GM12878 (cell line): Measurements from ENCODE around the gene ZNF652. TPM values are rescaled to one million over a fixed set of nuclear protein-coding genes. Genes with fewer than 3 reads are reported as not detected.

ENCODE experiments used
- BACH1 ChIP-seq: fragments of 450-650 bp; IDR thresholded peaks from 2 replicates; pipeline ENCODE4 v1.6.1; 2017; ENCODE audit warnings: mild to moderate bottlenecking, borderline replicate concordance
- CEBPB ChIP-seq, 2 experiments: fragments of 150-350 bp in 1 of 2; IDR thresholded peaks; 2 replicates each; pipeline ENCODE4 v1.6.1; 2012 to 2014; ENCODE audit warnings: low read depth in 2 of 2, low read length in 2 of 2, borderline replicate concordance in 1 of 2, inconsistent platforms in 1 of 2
- ETV6 ChIP-seq, 2 experiments: fragments of 450-650 bp in 1 of 2; IDR thresholded peaks in 1 of 2; conservative IDR thresholded peaks in 1 of 2; 2 replicates each; pipeline ENCODE4 v1.6.1; 2014; ENCODE audit warnings: antibody characterized with exemption in 1 of 2, borderline replicate concordance in 1 of 2, low read depth in 1 of 2, mild to moderate bottlenecking in 1 of 2, moderate library complexity in 1 of 2
- GATAD2B ChIP-seq: fragments of 450-650 bp; conservative IDR thresholded peaks from 2 replicates; pipeline ENCODE4 v1.6.1; 2017; ENCODE audit warnings: low read depth, mild to moderate bottlenecking, moderate library complexity
- IRF4 ChIP-seq: IDR thresholded peaks from 2 replicates; pipeline ENCODE4 v1.6.1; 2011; ENCODE audit warnings: low read depth, low read length
- LARP7 ChIP-seq: fragments of 450-650 bp; IDR thresholded peaks from 2 replicates; pipeline ENCODE4 v1.6.1; 2017; ENCODE audit warnings: mild to moderate bottlenecking
- MTA3 ChIP-seq: IDR thresholded peaks from 2 replicates; pipeline ENCODE4 v1.6.1; 2012; ENCODE audit warnings: low read length, inconsistent platforms, borderline replicate concordance
- NFYA ChIP-seq: IDR thresholded peaks from 2 replicates; pipeline ENCODE4 v1.6.1; 2011; ENCODE audit warnings: low read depth, mild to moderate bottlenecking, low read length, improper control_type of control experiment, borderline replicate concordance
- NRF1 ChIP-seq: conservative IDR thresholded peaks from 2 replicates; pipeline ENCODE4 v1.6.1; 2011; ENCODE audit warnings: mild to moderate bottlenecking, low read depth, low read length, improper control_type of control experiment
- SMARCA5 ChIP-seq: fragments of 450-650 bp; IDR thresholded peaks from 2 replicates; pipeline ENCODE4 v1.6.1; 2017; ENCODE audit warnings: mild to moderate bottlenecking
- SMC3 ChIP-seq: IDR thresholded peaks from 2 replicates; pipeline ENCODE4 v1.6.1; 2011; ENCODE audit warnings: low read length, improper control_type of control experiment, borderline replicate concordance
- SPI1 ChIP-seq: IDR thresholded peaks from 2 replicates; pipeline ENCODE4 v1.6.1; 2011; ENCODE audit warnings: low read depth, mild to moderate bottlenecking, low read length, moderate library complexity, borderline replicate concordance; ENCODE audit not compliant: insufficient read depth
- SUPT20H ChIP-seq: IDR thresholded peaks from 2 replicates; pipeline ENCODE4 v1.6.1; 2011; ENCODE audit warnings: low read depth, mild to moderate bottlenecking, low read length, moderate library complexity, borderline replicate concordance; ENCODE audit not compliant: control insufficient read depth
- WRNIP1 ChIP-seq: IDR thresholded peaks from 2 replicates; pipeline ENCODE4 v1.6.1; 2011; ENCODE audit warnings: low read depth, low read length, improper control_type of control experiment, borderline replicate concordance
- ZBED1 ChIP-seq: IDR thresholded peaks from 2 replicates; pipeline ENCODE4 v1.6.1; 2016; ENCODE audit warnings: borderline replicate concordance
- ZNF622 ChIP-seq: fragments of 450-650 bp; IDR thresholded peaks from 2 replicates; pipeline ENCODE4 v1.6.1; 2017; ENCODE audit warnings: mild to moderate bottlenecking, inconsistent platforms
- ZSCAN29 ChIP-seq: fragments of 450-650 bp; IDR thresholded peaks from 2 replicates; pipeline ENCODE4 v1.6.1; 2017; ENCODE audit warnings: mild to moderate bottlenecking, moderate library complexity
- ZZZ3 ChIP-seq: IDR thresholded peaks from 2 replicates; pipeline ENCODE4 v1.6.1; 2011; ENCODE audit warnings: low read depth; ENCODE audit not compliant: control insufficient read depth, insufficient read length
- polyA plus RNA-seq, 11 experiments: library from polyadenylated mRNA; depleted of rRNA in 4 of 11; unstranded in 6 of 11; stranded (reverse) in 5 of 11; fragments of >200 nt; fragmentation: Nextera tagmentation in 4 of 11; fragmentation: Illumina TruSeq in 1 of 11; extraction: Ambion mirVana in 4 of 11; extraction: Trizol in 1 of 11; gene quantifications; 1 replicate in 1 of 11; 2 replicates in 10 of 11; pipeline versions ENCODE4 v1.2.1 to v1.2.3, GENCODE V29; 2011 to 2016; ENCODE audit warnings: inconsistent platforms in 2 of 11, missing spikeins in 2 of 11, low read depth in 1 of 11
- total RNA-seq, 4 experiments: library from RNA; depleted of rRNA in 3 of 4; stranded (reverse); fragments of >200 nt in 3 of 4; fragmentation: Illumina TruSeq in 1 of 4; extraction: Trizol in 1 of 4; gene quantifications; 2 replicates each; pipeline versions ENCODE4 v1.2.1 to v1.2.3, GENCODE V29; 2013 to 2021
- TF ChIP-seq, protein P1 (sequence below): fragments of 450-650 bp; IDR thresholded peaks from 2 replicates; pipeline ENCODE4 v1.6.1; 2016; ENCODE audit warnings: mild to moderate bottlenecking, moderate library complexity, borderline replicate concordance
- TF ChIP-seq, protein P2 (sequence below): fragments of 450-650 bp; IDR thresholded peaks from 2 replicates; pipeline ENCODE4 v1.6.1; 2017; ENCODE audit warnings: antibody characterized with exemption, mild to moderate bottlenecking, moderate library complexity
- TF ChIP-seq, protein P3 (sequence below), 3 experiments: IDR thresholded peaks in 2 of 3; conservative IDR thresholded peaks in 1 of 3; 2 replicates each; pipeline ENCODE4 v1.5.1; 2011; ENCODE audit warnings: low read depth in 3 of 3, low read length in 3 of 3, mild to moderate bottlenecking in 3 of 3, control low read depth in 2 of 3, moderate library complexity in 2 of 3, inconsistent platforms in 1 of 3, mixed read lengths in 1 of 3; ENCODE audit not compliant: control insufficient read depth in 2 of 3, insufficient read depth in 1 of 3; ENCODE audit errors: extremely low read depth in 1 of 3

Gene ZNF652
- total and polyA plus RNA-seq, 10 of the 15 experiments (the other 5 are each of a cell fraction or from before 2014, with no cell fraction given): 3.4 to 13.1 (median 8.7) TPM

DNA sequence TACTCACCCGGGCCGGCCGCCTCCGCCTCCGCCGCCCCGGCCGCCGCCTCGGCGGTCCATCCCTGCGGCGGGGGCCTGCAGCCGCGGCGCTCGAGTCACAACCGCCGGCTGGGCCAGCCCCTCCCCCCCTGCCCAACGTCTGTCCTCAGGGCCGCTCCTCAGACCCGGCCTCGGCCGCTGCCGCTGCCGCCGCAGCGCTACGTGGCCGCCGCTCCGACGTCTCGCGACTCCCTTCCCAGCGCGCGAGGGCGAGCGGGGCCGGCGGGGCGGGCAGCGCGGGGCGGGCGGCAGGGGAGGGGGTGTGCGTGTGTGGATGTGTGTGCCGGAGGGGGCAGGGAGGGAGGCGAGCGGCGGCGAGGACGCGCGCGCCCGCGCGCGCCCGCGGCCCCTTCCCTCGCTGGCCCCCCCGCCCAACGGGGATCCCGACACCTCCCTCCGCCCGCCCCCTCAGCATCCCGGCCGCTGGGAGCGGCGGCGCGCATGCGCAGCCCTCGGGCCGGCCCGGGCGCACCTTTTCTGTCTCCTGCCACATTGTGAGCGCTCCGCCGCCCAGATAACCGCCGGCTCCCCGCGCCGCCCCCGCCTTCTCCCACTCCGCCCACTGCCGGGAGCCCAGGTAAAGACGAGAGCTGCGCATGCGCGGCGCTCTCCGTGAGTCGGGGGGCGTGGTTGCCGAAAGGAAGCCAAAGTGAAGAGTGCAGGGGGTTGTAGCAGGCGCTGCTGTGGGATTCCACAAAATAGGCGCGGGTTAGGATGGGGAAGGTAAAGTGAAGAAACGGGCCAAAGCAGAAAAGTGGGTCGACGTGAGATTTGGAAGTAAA, at the start of gene ZNF652 (continued):
- TF ChIP-seq, protein P1, sequence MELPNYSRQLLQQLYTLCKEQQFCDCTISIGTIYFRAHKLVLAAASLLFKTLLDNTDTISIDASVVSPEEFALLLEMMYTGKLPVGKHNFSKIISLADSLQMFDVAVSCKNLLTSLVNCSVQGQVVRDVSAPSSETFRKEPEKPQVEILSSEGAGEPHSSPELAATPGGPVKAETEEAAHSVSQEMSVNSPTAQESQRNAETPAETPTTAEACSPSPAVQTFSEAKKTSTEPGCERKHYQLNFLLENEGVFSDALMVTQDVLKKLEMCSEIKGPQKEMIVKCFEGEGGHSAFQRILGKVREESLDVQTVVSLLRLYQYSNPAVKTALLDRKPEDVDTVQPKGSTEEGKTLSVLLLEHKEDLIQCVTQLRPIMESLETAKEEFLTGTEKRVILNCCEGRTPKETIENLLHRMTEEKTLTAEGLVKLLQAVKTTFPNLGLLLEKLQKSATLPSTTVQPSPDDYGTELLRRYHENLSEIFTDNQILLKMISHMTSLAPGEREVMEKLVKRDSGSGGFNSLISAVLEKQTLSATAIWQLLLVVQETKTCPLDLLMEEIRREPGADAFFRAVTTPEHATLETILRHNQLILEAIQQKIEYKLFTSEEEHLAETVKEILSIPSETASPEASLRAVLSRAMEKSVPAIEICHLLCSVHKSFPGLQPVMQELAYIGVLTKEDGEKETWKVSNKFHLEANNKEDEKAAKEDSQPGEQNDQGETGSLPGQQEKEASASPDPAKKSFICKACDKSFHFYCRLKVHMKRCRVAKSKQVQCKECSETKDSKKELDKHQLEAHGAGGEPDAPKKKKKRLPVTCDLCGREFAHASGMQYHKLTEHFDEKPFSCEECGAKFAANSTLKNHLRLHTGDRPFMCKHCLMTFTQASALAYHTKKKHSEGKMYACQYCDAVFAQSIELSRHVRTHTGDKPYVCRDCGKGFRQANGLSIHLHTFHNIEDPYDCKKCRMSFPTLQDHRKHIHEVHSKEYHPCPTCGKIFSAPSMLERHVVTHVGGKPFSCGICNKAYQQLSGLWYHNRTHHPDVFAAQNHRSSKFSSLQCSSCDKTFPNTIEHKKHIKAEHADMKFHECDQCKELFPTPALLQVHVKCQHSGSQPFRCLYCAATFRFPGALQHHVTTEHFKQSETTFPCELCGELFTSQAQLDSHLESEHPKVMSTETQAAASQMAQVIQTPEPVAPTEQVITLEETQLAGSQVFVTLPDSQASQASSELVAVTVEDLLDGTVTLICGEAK: no peak
- TF ChIP-seq LARP7: 0 out of 2 replicates have a peak, but pooled peaks have one; percentile 43
- no peak for TF ChIP-seq ZBED1
- TF ChIP-seq ZSCAN29: no peak
- no peak for TF ChIP-seq CEBPB (IDR thresholded peaks at IDR 0.05; ENCODE audit: borderline replicate concordance in 1 of 2, low read depth in 2 of 2, low read length in 2 of 2)
- peak; percentile 11; the same call in 1 of the 2 replicates for TF ChIP-seq GATAD2B
- TF ChIP-seq SUPT20H: no peak
- TF ChIP-seq NRF1: peak; percentile 80
- no peak for TF ChIP-seq NFYA
- no peak for TF ChIP-seq SMARCA5
- no peak for TF ChIP-seq IRF4
- TF ChIP-seq MTA3: no peak
- no peak for TF ChIP-seq ZNF622
- TF ChIP-seq, protein P2, sequence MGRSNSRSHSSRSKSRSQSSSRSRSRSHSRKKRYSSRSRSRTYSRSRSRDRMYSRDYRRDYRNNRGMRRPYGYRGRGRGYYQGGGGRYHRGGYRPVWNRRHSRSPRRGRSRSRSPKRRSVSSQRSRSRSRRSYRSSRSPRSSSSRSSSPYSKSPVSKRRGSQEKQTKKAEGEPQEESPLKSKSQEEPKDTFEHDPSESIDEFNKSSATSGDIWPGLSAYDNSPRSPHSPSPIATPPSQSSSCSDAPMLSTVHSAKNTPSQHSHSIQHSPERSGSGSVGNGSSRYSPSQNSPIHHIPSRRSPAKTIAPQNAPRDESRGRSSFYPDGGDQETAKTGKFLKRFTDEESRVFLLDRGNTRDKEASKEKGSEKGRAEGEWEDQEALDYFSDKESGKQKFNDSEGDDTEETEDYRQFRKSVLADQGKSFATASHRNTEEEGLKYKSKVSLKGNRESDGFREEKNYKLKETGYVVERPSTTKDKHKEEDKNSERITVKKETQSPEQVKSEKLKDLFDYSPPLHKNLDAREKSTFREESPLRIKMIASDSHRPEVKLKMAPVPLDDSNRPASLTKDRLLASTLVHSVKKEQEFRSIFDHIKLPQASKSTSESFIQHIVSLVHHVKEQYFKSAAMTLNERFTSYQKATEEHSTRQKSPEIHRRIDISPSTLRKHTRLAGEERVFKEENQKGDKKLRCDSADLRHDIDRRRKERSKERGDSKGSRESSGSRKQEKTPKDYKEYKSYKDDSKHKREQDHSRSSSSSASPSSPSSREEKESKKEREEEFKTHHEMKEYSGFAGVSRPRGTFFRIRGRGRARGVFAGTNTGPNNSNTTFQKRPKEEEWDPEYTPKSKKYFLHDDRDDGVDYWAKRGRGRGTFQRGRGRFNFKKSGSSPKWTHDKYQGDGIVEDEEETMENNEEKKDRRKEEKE: no peak
- TF ChIP-seq BACH1: no peak
- no peak for TF ChIP-seq SMC3
- TF ChIP-seq ZZZ3: no peak
- TF ChIP-seq, protein P3, sequence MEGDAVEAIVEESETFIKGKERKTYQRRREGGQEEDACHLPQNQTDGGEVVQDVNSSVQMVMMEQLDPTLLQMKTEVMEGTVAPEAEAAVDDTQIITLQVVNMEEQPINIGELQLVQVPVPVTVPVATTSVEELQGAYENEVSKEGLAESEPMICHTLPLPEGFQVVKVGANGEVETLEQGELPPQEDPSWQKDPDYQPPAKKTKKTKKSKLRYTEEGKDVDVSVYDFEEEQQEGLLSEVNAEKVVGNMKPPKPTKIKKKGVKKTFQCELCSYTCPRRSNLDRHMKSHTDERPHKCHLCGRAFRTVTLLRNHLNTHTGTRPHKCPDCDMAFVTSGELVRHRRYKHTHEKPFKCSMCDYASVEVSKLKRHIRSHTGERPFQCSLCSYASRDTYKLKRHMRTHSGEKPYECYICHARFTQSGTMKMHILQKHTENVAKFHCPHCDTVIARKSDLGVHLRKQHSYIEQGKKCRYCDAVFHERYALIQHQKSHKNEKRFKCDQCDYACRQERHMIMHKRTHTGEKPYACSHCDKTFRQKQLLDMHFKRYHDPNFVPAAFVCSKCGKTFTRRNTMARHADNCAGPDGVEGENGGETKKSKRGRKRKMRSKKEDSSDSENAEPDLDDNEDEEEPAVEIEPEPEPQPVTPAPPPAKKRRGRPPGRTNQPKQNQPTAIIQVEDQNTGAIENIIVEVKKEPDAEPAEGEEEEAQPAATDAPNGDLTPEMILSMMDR (IDR thresholded peaks at IDR 0.05 in 2 of 3, conservative IDR thresholded peaks at IDR 0.05 in 1 of 3; ENCODE audit: control insufficient read depth in 2 of 3, extremely low read depth in 1 of 3, insufficient read depth in 1 of 3, low read depth in 3 of 3, low read length in 3 of 3): no peak
- TF ChIP-seq ETV6 (conservative IDR thresholded peaks at IDR 0.05 in 1 of 2, IDR thresholded peaks at IDR 0.05 in 1 of 2; ENCODE audit: borderline replicate concordance in 1 of 2, low read depth in 1 of 2): no peak
- no peak for TF ChIP-seq WRNIP1
- no peak for TF ChIP-seq SPI1
